HG03095 (cell line): ENCODE results near the gene ACKR3.
A peak's percentile ranks its signal among the peaks of the same experiment; 100 is the strongest.

ENCODE experiments used
- ATAC-seq: cut with Tn5 transposase; IDR thresholded peaks from one replicate; pipeline ENCODE4 v1.9.1; 2021; ENCODE audit warnings: moderate library complexity; ENCODE audit not compliant: unreplicated experiment

Gene ACKR3

DNA sequence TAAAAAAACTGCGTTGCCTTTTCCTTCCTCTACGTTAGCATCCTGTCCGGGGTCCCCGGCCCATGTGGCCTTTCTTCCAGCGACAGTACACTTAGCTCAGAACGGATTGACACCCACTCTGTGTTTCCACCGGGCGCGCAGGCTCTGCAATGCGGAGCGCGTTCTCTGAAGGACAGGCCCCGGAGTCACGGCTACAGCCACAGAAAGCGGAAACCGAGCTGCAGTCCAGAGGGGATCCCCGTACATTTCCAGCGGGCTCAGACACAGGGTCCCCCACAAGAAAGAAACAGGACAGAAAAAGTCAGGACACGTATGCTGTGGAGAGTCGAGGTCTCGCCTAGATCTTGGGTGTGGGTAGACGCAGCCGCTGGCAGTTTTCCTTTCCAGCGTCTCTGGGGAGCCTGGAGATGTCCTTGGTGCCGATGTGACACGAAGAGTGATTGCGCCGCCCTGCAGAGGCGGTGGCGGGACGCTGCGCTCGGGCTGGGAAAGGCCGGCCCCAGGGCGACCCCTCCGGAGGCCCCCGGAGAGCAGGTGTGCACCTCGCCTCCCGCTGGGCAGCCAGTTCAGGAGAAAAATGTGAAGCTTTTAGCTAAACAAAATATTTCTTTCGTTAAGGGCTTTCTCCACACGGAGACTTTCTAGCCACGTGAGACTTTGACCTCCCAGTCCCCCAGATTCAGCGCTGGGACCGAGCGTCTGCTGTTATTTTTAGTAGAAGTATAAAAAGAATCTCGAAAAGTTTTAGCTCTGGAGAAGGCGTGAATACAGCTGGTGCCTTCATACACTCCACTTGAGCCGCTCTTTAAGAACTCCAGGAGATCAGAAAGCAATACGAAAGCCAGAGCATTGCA is 1.3 kb upstream of the ACKR3 start:
- ATAC-seq, result peak; percentile 39

DNA sequence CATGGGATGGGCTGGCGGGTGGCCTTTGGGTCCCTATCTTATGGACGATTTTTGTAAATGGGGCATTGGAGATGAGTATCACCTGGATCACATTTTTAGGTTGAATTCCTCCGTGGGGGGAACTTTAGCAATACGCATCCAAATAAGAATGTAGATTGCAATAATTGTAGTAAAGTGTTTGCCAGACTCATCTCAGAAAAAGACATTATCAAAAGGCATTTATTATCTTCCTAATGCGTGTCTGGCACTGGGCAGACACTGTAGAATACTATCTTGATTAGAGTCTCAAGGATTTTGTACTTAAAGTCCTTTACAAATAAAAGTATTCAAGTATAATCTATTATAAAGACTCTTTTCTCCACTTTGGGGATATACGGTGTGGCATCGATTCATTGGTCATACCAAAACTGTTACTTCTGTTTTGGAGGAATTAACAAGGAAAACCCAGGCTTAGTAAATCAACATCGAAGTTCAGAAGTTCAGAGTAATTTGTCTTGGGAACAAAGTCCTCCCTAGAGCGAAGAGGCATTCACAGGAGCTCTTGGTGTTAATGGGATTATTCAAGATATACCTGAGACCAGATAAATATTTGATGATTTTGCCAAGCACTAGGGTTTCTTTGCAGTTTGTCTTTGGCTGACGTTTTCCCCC is 578 bp upstream of the ACKR3 start:
- ATAC-seq, result no peak

DNA sequence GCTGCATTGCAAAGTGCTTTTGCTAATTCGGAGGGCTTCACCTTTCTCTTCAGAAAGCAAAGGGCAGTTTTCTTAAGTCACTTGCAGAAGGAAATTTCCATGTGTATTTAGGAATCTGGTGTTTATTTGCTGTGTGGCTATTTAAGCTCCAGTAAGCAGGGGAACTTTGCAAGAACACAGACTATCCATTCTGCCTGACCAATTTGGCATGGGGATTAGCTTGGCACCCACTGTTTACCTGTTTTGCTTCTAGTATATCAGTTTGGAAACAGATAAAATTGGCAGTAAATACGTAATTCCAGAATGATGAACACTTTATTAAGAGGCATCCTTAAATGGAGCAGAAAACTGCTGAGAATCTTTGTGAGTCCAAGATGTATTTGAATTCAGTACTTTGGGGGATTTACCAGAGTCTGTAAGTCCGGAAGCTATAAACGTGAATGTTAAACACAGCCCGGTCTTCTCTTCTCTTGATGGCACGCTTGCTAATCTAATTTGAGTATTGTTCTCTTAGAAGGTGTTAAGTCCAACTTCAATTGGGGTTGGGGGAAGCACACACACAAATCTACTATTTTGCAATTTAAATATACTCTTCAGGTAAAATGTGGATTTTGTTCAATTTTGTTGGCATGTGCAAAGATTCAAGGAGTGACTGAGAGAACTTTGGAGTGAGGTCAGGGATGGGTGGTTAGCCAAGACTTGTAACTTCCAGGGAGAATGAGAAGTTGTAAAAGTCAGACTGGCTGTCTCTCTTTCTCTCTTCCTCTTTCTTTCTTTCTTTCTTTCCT is 650 bp downstream of the ACKR3 start:
- ATAC-seq, result no peak

DNA sequence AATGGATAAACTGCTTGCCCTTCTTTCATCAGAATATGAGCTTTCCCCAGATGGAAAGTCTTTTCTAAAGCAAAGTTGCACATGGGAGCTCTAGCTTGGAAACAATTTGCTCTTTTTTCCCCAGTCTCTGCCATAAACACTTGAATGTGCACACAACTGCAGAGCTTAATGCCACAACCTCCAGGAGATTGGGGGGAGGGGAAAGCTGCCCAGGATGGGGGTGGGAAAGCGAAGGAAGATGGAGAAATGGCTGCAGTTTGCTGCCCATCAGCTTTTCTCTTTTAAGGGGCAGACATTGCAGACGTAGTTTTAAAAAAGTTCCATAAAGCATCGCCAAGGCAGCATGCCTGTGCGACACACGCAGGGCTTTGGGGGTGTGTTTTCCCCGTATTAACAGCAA is 1.5 kb downstream of the ACKR3 start:
- ATAC-seq, result no peak

DNA sequence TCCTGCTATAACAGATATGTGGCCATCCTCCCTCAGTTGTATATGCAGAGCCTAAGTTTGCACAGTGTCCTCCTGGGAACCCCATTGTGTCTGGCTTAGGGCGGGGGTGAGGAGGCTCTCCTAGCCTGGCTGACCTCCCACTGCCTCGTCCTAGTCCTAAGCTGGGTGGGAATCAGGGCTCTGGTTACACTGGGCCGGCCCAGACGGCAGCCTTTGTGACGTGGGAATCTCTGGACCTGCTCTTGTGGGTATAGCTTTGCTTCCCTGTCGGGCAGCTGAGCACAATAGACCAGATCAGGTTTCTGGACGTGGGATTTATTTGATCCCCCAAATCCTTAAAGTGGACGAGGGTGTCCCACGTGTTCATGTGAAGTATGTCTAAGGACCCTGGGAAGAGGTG is 2.9 kb downstream of the ACKR3 start:
- ATAC-seq, result no peak

DNA sequence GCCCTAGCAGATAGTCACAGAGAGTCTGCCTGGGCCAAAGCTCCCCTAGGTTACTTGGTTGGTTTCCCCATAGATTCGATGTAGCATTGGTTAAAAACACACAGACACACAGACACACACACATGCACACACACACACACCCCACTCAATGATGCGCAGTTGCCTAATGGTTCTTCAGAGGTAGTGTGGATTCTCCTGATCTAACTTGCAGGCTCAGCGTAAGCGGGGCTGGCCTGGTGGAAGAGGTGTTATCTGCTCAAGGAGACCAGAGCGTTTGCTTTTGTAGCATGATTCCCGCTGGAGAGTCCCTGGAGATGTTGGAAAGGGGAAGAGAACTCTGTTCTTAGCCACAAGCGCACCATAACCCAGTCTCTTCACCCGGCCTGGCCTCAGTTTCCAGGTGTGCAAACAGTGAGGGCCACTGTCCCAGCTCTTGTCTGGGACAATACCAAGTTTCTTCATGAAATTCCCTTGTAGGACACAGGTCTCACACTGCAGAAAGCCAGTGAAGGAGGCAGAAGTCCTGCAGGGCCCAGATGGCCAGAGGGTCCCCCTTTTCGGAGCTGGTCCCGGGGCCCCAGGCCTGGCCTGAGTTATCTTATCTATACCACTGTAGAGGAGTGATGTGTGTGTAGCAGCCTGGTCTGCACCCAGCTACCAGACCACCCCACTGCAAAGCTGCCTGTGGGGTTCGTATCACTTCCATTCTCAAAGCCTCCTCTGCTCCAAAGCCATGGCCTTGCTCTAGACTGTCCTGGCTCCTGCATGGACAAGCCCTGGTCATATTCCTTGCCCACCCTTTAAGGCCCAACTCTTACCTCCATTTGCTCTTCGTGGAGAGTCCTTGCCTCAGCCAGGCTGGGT is 3.7 kb downstream of the ACKR3 start:
- no peak for ATAC-seq

DNA sequence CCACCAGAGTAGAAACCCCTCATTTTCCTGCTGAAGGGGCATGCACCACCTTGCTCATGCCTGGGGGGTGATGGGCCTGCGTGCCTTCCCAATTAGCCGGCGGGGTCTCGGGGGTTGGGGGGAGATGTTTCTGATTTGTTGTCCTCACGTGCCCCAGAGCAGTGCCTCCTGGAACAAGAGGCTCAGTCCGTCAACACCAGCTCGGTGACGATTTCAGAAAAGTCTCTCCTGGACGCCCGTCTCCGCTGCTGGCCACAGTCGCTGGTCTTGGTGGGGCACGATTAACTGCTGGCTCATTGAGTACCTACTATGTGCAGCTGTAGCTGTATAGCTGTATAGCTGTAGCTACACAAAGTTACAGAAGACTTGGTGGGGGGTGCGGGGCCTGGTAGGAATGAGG is 4.4 kb downstream of the ACKR3 start:
- ATAC-seq, result no peak

DNA sequence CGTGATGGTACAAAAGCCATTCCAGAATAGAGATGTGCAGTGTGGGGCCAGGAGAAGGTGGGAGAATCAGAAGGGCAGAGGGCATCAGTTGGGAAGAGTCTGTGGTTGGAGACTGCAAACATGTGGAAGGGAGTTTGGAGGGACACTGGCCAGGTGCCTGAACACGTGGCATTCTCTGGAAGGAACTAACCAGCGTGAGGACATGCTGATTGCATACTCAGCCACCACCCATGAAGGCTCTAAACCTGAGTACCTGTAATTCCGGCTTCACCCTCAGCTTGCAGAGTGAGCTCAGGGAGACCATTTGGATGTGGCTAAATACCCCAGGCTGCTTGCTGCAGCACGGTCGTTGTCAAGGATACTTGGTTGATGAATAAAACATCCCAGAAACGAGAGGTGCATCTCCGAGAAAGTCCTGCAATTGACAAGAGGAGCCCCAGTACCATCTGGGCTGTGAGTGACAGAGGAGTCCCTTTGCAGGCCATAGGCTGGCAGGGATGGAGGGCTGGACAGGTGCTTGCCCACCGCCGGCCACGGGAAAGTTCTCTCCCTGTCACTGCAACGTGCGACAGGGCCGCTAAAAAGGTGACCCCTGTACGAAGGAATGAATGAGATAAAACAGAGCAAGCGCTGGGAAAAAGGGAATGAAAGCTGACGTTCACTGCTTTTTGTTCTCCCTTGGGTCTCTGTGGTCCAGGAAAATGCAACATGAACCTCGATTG is 5.0 kb downstream of the ACKR3 start:
- ATAC-seq, result no peak

DNA sequence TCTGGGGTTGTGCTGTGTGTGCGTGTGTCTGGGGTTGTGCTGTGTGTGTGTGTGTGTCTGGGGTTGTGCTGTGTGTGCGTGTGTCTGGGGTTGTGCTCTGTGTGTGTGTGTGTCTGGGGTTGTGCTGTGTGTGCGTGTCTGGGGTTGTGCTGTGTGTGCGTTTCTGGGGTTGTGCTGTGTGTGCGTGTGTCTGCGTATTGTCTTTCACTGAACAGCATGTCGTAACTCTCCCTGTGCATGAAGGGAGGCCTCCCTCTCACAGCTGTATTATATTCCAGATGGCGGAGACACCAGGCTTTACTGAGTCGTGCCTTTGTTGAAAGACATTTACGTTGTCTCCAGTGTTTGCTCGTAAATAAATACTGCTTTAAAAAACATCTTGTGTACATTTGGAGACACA is 5.9 kb downstream of the ACKR3 start:
- no peak for ATAC-seq

DNA sequence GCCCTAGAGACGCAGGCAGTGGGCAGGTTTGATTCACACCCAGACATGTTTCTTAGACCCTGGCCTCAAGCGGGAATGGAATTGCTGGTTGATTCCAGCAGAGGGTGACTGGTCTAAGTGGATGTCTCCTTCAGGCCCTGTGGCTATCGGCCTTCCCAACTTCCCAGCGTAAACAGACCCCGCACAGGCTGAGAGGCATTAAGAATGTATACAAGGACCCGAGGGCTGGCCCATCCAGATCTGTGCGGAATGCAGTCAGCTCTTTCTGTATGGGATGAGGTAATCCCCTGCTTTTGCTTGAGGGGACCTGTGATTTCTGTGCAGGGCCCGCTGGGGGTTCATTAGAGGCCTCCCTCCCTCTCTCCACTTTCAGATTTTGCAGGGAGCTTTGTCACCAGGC is 6.5 kb downstream of the ACKR3 start:
- no peak for ATAC-seq

DNA sequence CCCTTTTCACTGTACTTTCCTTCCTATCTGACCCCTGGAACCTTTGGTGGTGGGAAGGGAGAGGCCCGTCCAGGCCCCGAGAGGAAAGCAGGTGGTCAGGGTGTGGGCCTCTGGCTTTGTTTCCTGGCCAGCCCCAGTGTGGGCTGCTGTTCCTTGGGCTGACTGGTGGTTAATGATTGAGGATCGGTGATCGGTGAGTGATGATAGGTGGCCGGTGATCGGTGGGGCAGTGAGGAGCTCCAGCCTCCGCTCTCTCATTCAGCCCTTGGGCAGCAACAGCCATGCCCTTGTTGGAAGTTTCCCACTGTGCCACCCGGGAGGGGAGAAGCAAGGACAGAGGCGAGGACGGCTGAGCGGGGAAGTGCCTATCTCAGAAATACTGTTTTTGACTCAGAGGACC is 7.3 kb downstream of the ACKR3 start:
- no peak for ATAC-seq

DNA sequence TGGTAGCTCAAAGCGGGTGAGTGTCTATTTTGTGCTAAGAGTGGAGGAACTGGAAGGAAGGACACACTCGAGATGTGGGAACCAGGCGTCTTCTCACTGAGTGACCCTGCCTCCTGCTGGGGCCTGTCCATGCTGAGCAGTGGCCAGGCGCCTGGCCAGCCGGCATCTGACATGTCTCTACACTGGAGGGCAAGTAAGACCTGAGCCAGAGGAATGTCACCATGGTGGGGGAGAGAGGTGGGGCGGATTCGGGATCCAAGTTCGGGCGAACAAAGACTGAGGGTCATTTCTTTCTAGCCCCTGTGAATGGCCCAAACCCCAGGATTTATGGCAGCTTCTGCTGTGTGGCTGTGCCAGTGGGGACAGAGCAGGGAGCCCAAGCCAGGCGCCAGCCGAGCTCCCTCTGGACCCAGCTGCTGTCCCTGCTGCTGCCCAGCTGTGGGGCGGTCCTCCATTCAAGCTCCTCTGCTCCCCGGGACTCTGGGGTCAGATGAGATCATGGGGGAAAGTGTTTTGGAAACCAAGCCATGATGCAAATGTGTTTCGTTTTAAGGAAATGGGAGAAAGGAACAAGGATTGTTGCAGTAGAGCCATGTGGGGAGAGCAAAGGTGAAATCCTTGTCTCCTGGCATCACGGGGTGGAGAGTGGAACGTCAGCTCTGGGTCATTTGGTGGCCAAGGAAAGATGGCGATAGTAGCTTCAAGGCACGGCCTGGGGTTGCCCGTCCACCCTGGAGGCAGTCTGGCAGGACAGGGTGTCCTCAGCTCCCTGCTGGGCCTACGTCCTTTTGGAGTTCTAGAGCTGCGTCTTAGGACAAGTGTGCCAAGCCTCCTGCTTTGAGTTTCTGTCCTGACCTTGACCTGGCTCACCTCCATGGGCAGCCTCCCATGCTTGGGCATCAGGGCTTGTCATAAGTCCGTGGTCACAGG is 8.1 kb downstream of the ACKR3 start:
- no peak for ATAC-seq

DNA sequence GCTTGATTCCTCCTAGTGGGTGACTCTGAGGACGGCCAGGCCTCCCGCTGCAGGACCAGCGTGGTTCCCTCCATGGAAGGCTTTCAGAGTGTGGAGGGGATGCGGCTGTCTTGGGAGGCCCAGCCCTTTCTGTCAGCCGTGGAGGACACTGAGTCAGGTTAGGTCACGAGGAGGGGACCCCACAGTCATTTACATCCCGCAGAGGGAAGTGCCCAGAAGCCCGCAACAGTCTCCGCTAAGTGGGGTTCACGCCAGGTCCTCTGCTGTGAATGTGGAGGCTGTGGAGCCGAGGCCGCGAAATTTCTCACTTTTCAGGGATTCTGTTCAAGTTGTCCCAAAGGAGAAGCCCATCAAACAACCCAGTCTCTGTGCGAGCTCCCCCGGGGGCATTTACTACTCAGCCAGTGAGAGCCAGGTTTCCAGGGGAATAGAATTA is 8.8 kb downstream of the ACKR3 start:
- no peak for ATAC-seq

DNA sequence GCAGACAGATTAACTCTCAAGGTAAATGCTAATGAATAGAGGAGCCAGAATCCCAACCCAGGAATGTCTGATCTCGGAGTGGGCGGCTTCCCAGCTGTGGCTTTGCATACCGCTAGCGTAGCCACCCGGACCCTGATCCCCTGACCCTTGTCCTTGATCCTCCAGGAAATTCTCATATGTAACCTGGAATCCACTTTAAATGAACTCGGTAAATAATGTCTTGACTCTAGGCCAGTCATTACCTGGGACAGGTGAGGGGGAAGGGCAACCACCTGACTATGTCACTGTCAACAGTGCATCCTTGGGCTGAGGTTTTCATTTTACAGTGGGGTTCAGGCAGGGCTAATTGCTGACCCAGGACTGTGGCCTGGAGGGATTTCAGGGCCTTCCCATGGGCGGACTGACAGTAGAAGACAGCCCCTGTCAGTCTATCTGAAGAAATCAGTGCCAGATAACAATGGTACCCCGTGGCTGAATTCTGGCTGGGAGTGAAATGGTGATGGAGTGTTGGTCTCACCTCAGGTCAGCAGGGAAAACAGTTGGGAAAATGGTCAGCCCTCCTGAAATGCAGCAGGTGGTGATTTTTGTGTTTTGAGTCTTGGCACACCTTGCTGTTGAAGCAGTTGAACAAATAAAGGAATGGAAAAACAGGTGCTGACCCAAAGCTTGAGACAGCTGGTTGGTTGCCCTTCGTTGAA is 9.6 kb downstream of the ACKR3 start:
- no peak for ATAC-seq

DNA sequence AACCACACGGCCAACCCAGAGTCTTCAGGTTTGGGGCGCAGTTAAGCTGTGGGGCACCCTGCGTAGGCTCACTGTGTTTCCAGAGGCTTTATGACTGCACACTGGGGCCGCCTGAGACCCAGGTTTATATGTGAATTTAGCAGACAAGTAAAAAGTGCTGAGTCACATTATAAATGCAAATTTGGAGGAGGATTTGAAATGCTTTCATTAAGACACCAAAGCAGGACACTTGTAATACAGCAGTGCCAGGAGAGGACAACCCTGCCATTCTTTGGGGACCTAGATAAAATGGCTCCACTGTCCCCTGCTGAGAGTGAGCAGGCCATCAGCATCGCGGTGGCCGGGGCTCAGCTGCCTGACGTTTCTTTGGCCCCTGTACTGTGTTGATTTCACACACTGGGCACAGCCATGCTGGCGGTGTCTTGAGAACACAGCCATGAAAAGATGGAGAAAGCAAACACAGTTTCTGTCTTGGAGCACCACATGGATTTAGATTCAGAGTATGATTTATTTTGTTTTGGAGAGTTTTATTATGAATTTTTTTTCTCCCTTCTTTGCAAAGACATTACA is 10.2 kb downstream of the ACKR3 start:
- no peak for ATAC-seq

DNA sequence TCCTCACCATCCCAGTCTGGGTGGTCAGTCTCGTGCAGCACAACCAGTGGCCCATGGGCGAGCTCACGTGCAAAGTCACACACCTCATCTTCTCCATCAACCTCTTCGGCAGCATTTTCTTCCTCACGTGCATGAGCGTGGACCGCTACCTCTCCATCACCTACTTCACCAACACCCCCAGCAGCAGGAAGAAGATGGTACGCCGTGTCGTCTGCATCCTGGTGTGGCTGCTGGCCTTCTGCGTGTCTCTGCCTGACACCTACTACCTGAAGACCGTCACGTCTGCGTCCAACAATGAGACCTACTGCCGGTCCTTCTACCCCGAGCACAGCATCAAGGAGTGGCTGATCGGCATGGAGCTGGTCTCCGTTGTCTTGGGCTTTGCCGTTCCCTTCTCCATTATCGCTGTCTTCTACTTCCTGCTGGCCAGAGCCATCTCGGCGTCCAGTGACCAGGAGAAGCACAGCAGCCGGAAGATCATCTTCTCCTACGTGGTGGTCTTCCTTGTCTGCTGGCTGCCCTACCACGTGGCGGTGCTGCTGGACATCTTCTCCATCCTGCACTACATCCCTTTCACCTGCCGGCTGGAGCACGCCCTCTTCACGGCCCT is 11.2 kb downstream of the ACKR3 start:
- no peak for ATAC-seq

DNA sequence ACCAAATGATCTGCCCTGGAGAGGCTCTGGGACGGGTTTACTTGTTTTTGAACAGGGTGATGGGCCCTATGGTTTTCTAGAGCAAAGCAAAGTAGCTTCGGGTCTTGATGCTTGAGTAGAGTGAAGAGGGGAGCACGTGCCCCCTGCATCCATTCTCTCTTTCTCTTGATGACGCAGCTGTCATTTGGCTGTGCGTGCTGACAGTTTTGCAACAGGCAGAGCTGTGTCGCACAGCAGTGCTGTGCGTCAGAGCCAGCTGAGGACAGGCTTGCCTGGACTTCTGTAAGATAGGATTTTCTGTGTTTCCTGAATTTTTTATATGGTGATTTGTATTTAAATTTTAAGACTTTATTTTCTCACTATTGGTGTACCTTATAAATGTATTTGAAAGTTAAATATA is 11.9 kb downstream of the ACKR3 start:
- ATAC-seq, result no peak

DNA sequence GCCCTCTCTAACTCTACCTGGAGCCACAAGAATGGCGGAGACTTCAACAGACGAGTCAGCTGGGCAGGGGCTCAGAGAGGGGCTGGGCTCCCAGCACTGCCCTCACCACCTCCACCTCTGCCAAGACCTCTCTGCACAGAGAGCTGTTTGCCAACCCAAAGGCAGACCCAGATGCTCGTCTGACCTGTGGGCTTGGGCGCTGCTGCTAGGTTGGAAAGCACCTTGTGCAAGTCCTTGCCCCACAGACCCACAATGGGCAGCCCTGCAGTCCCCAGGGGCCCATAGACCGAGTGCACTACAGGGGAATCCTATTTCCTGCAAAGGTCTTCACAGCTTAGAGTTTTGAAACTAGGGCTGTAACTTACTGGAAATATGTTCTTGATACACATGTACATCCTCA is 13.3 kb downstream of the ACKR3 start:
- no peak for ATAC-seq
